GM12873 (cell line): ENCODE data around the gene NEDD4L.

Experiments
- CTCF ChIP-seq: IDR thresholded peaks from 2 replicates; pipeline ENCODE4 v1.5.1; 2012; ENCODE audit warnings: low read depth, mild to moderate bottlenecking, moderate library complexity, low read length, control low read depth; ENCODE audit not compliant: insufficient read depth; ENCODE audit errors: missing control alignments

Gene NEDD4L

DNA sequence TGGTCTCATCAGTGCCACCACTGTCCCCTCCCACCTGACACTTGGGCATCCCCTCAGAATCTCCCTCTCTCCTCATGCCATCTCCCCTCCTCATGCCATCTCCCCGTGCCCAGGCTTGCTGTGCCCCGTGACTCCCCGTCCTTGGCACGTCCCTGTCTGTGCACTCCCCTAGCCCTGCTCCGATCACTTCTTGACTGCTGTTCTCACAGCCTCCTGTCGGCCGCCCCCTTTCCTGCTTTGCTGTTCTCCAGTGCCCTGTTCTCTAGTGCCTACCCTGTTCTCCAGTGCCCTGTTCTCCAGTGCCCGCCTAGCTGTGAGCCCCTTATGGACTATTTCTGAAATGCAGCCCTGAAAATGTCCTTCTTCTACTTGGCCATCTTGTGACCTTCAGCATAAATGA, 331.0 kb downstream of the NEDD4L start:
- no peak for TF ChIP-seq CTCF

GRCh38 chr18:58378411-58379379, 334.7 kb downstream of the NEDD4L start:
- TF ChIP-seq CTCF: no peak

- no peak for TF ChIP-seq CTCF
Observed at GRCh38 chr18:58379443-58379842, 335.4 kb downstream of the NEDD4L start.

GRCh38 chr18:58381676-58382411, 337.8 kb downstream of the NEDD4L start:
- no peak for TF ChIP-seq CTCF

- TF ChIP-seq CTCF: no peak
Observed at GRCh38 chr18:58382446-58382845, 338.4 kb downstream of the NEDD4L start.

DNA sequence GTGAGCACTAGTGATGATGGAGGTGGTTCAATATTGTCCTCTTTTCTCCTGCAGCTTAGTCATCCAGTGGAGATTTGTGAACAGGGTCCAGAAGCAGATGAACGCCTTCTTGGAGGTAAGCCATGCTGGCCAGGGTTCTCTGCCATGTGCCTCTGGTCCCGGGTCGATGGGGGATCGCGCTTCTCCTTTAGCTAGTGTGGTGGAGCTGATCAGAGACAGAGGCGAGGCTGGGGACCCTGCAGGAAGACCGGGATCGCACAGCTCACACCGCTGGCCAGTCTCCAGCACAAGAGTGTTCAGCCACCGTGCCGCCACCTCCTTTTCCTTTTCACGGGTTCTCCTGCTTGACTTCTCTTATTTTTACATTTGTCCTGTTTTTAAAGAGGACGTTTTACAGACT, 341.4 kb downstream of the NEDD4L start:
- no peak for TF ChIP-seq CTCF

DNA sequence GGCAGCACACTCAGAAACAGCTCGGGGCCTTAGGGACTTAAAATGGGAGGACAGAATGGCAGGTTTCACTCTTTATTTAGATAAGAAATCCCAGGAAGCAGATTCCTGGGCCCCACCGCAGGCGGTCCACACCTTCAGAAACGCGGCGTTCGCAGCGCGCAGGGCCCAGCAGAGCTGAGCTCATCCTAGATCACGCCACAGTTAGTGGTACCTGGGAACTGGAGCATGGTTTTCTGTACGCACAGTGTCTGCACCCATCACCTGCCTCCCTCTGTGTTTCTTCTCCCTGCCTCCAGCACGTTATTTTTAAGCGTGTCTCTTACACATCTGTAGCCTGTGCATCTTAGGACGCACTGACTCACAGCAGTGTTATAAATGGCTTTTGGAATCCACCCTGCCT, 342.8 kb downstream of the NEDD4L start:
- TF ChIP-seq CTCF: no peak
